K562 (cell line): Measurements from ENCODE around the gene CASP9. TPM values are rescaled to one million over a fixed set of nuclear protein-coding genes. Genes with fewer than 3 reads are reported as not detected.
A peak's percentile ranks its signal among the peaks of the same experiment; 100 is the strongest.

Experiments used
- GTF2A2 ChIP-seq: IDR thresholded peaks from 2 replicates; pipeline ENCODE4 v1.6.1; 2016; ENCODE audit warnings: mild to moderate bottlenecking, missing genetic modification characterization, missing compliant biosample characterization
- MXI1 ChIP-seq: IDR thresholded peaks from 2 replicates; pipeline ENCODE4 v1.6.1; 2011; ENCODE audit warnings: low read depth, mild to moderate bottlenecking, improper control_type of control experiment, low read length
- NR2C2 ChIP-seq, 2 experiments: fragments of 200-800 bp in 1 of 2; sonication (Bioruptor generic) in 1 of 2; sonication (generic) in 1 of 2; formaldehyde crosslinking in 1 of 2; IDR thresholded peaks; 2 replicates each; pipeline versions ENCODE4 v1.6.1 to v1.8.0; 2016 to 2022; ENCODE audit warnings: mild to moderate bottlenecking in 1 of 2, missing compliant biosample characterization in 1 of 2, missing genetic modification characterization in 1 of 2, missing genetic modification reagents in 1 of 2
- ZNF3 ChIP-seq: fragments of 250-450 bp; sonication (Bioruptor Pico); IDR thresholded peaks from 2 replicates; pipeline ENCODE4 v1.5.0; 2021; ENCODE audit warnings: mild to moderate bottlenecking, moderate library complexity
- ZNF384 ChIP-seq: IDR thresholded peaks from 2 replicates; pipeline ENCODE4 v1.6.1; 2012; ENCODE audit warnings: low read depth, low read length, improper control_type of control experiment
- ZNF431 ChIP-seq: sonication (generic); formaldehyde crosslinking; IDR thresholded peaks from 2 replicates; pipeline ENCODE4 v1.8.0; 2022; ENCODE audit warnings: mild to moderate bottlenecking, missing genetic modification reagents
- polyA plus RNA-seq, 8 experiments: library from polyadenylated mRNA; depleted of rRNA in 4 of 8; stranded (reverse) in 5 of 8; unstranded in 3 of 8; fragments of >200 nt; fragmentation: Nextera tagmentation in 2 of 8; fragmentation: Illumina TruSeq in 1 of 8; extraction: Ambion mirVana in 2 of 8; extraction: Trizol in 1 of 8; gene quantifications; 2 replicates each; pipeline versions ENCODE4 v1.2.1 to v1.2.3, GENCODE V29; 2011 to 2014; ENCODE audit warnings: inconsistent platforms in 1 of 8, missing spikeins in 1 of 8
- total RNA-seq, 7 experiments: library from RNA; depleted of rRNA in 6 of 7; stranded (reverse); fragments of >200 nt in 6 of 7; fragmentation: Illumina TruSeq in 2 of 7; extraction: Trizol in 2 of 7; gene quantifications; 2 replicates each; pipeline versions ENCODE4 v1.2.1 to v1.2.3, GENCODE V29; 2011 to 2021; ENCODE audit warnings: low replicate concordance in 1 of 7
- TF ChIP-seq, protein P1 (sequence below), 2 experiments: fragments of 450-650 bp; IDR thresholded peaks; 2 replicates each; pipeline ENCODE4 v1.6.1; 2016; ENCODE audit warnings: mild to moderate bottlenecking in 2 of 2, borderline replicate concordance in 1 of 2, low read depth in 1 of 2, moderate library complexity in 1 of 2
- TF ChIP-seq, protein P2 (sequence below): fragments of 250-450 bp; sonication (Bioruptor Pico); IDR thresholded peaks from 2 replicates; pipeline ENCODE4 v1.4.0; 2020
- TF ChIP-seq, protein P3 (sequence below): sonication (generic); formaldehyde crosslinking; IDR thresholded peaks from 2 replicates; pipeline ENCODE4 v1.9.0; 2022; ENCODE audit warnings: mild to moderate bottlenecking, missing genetic modification reagents

The CASP9 gene
- total and polyA plus RNA-seq, 9 of the 15 experiments (the other 6 are each of a cell fraction or from before 2014, with no cell fraction given) = 10.8 to 54.1 (median 30.7) TPM

- TF ChIP-seq, protein P1, sequence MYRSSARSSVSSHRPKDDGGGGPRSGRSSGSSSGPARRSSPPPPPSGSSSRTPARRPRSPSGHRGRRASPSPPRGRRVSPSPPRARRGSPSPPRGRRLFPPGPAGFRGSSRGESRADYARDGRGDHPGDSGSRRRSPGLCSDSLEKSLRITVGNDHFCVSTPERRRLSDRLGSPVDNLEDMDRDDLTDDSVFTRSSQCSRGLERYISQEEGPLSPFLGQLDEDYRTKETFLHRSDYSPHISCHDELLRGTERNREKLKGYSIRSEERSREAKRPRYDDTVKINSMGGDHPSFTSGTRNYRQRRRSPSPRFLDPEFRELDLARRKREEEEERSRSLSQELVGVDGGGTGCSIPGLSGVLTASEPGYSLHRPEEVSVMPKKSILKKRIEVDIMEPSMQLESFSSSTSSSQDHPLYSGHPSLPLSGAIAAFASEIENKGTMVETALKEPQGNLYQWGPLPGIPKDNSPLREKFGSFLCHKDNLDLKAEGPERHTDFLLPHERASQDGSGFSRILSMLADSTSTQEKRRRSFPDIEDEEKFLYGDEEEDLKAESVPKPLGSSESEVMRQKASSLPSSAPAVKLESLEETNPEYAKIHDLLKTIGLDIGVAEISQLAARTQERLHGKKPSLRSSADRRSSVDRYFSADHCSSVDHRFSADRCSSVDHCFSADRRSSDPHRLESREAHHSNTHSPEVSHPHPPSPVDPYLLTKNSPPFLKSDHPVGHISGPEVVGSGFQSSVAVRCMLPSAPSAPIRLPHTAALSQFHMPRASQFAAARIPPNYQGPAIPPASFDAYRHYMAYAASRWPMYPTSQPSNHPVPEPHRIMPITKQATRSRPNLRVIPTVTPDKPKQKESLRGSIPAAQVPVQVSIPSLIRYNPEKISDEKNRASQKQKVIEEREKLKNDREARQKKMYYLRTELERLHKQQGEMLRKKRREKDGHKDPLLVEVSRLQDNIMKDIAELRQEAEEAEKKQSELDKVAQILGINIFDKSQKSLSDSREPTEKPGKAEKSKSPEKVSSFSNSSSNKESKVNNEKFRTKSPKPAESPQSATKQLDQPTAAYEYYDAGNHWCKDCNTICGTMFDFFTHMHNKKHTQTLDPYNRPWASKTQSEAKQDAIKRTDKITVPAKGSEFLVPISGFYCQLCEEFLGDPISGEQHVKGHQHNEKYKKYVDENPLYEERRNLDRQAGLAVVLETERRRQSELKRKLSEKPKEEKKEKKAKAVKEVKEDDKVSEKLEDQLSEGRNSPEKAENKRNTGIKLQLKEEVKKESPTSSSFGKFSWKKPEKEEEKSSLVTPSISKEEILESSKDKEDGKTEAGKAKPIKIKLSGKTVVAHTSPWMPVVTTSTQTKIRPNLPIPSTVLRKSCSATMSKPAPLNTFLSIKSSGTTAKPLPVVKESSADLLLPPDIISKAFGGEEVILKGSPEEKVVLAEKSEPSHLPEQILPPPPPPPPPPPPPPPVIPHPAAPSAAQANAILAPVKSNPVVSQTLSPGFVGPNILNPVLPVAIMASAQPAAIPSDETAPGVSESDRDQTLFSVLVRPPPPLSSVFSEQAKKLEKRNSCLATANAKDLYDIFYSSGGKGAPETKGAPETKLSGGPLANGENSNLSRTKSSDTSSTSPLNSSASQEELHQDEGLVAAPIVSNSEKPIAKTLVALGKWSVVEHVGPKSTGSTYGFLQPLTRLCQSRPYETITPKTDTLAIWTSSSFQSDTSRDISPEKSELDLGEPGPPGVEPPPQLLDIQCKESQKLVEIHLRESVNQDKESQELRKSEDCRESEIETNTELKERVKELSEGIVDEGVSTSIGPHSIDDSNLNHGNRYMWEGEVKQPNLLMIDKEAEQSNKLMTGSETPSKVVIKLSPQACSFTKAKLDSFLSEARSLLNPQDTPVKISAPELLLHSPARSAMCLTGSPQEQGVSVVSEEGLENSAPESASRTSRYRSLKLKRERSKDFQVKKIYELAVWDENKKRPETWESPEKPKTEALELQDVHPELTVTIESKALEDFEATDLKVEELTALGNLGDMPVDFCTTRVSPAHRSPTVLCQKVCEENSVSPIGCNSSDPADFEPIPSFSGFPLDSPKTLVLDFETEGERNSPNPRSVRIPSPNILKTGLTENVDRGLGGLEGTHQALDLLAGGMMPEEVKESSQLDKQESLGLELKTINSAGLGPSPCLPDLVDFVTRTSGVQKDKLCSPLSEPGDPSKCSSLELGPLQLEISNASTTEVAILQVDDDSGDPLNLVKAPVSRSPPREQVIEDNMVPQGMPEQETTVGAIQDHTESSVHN (IDR thresholded peaks at IDR 0.05; ENCODE audit: borderline replicate concordance in 1 of 2, low read depth in 1 of 2) = no peak
- TF ChIP-seq, protein P2, sequence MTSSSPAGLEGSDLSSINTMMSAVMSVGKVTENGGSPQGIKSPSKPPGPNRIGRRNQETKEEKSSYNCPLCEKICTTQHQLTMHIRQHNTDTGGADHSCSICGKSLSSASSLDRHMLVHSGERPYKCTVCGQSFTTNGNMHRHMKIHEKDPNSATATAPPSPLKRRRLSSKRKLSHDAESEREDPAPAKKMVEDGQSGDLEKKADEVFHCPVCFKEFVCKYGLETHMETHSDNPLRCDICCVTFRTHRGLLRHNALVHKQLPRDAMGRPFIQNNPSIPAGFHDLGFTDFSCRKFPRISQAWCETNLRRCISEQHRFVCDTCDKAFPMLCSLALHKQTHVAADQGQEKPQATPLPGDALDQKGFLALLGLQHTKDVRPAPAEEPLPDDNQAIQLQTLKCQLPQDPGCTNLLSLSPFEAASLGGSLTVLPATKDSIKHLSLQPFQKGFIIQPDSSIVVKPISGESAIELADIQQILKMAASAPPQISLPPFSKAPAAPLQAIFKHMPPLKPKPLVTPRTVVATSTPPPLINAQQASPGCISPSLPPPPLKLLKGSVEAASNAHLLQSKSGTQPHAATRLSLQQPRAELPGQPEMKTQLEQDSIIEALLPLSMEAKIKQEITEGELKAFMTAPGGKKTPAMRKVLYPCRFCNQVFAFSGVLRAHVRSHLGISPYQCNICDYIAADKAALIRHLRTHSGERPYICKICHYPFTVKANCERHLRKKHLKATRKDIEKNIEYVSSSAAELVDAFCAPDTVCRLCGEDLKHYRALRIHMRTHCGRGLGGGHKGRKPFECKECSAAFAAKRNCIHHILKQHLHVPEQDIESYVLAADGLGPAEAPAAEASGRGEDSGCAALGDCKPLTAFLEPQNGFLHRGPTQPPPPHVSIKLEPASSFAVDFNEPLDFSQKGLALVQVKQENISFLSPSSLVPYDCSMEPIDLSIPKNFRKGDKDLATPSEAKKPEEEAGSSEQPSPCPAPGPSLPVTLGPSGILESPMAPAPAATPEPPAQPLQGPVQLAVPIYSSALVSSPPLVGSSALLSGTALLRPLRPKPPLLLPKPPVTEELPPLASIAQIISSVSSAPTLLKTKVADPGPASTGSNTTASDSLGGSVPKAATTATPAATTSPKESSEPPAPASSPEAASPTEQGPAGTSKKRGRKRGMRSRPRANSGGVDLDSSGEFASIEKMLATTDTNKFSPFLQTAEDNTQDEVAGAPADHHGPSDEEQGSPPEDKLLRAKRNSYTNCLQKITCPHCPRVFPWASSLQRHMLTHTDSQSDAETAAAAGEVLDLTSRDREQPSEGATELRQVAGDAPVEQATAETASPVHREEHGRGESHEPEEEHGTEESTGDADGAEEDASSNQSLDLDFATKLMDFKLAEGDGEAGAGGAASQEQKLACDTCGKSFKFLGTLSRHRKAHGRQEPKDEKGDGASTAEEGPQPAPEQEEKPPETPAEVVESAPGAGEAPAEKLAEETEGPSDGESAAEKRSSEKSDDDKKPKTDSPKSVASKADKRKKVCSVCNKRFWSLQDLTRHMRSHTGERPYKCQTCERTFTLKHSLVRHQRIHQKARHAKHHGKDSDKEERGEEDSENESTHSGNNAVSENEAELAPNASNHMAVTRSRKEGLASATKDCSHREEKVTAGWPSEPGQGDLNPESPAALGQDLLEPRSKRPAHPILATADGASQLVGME = no peak
- TF ChIP-seq, protein P3, sequence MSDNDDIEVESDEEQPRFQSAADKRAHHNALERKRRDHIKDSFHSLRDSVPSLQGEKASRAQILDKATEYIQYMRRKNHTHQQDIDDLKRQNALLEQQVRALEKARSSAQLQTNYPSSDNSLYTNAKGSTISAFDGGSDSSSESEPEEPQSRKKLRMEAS (CRISPR knock-in tag) = peak; percentile 98
- TF ChIP-seq ZNF431 (CRISPR knock-in tag) (peak; percentile 46; the same call in 1 of the 2 replicates), GTF2A2 (tag) (no peak), NR2C2 (CRISPR knock-in tag; IDR thresholded peaks at IDR 0.05) (no peak), NR2C2 (tag; IDR thresholded peaks at IDR 0.05) (no peak), ZNF3 (CRISPR knock-in tag) (no peak), MXI1 (no peak), ZNF384 (no peak)
These were observed 79.3 kb downstream of the CASP9 start (continued) for GRCh38 chr1:15444468-15445389.
